Vagina (tissue), 2 donors: Measurements from ENCODE around the gene USP8. TPM values are rescaled to one million over a fixed set of nuclear protein-coding genes. Genes with fewer than 3 reads are reported as not detected.

Source experiments
- DNase-seq, 2 donors: peaks; one replicate each; pipeline ENCODE4 v3.0.0-alpha.2; 2017; ENCODE audit errors: extremely low spot score in 2 of 2
- H3K27ac ChIP-seq: fragments of 200-600 bp; sonication (generic); one replicate; pipeline ENCODE4 v1.5.1; 2019
- H3K27me3 ChIP-seq: fragments of 200-600 bp; sonication (generic); one replicate; pipeline ENCODE4 v1.5.1; 2019
- H3K36me3 ChIP-seq, 2 donors: fragments of 200-600 bp; sonication (generic); one replicate each; pipeline ENCODE4 v1.5.1; 2017 to 2019
- H3K4me1 ChIP-seq: fragments of 200-600 bp; sonication (generic); one replicate; pipeline ENCODE4 v1.5.1; 2019
- H3K4me3 ChIP-seq, 2 donors: fragments of 200-600 bp; sonication (generic); 1 replicate in 1 of 2; 2 replicates in 1 of 2; pipeline ENCODE4 v1.5.1; 2016 to 2019
- H3K9me3 ChIP-seq: fragments of 200-600 bp; sonication (generic); one replicate; pipeline ENCODE4 v1.5.1; 2019
- CTCF ChIP-seq, 3 experiments: fragments of 450-650 bp in 2 of 3; fragments of 200-600 bp in 1 of 3; sonication (generic) in 1 of 3; IDR thresholded peaks; one replicate each; pipeline ENCODE4 v1.5.1; 2017 to 2019; ENCODE audit warnings: antibody characterized with exemption in 3 of 3, mild to moderate bottlenecking in 2 of 3, moderate library complexity in 2 of 3
- POLR2A ChIP-seq, 2 donors: fragments of 450-650 bp; IDR thresholded peaks; one replicate each; pipeline ENCODE4 v1.6.1; 2017; ENCODE audit warnings: antibody characterized with exemption in 2 of 2, mild to moderate bottlenecking in 2 of 2, moderate library complexity in 2 of 2
- POLR2AphosphoS5 ChIP-seq, 2 donors: sonication (generic); formaldehyde crosslinking; IDR thresholded peaks; one replicate each; pipeline ENCODE4 v1.9.0; 2017; ENCODE audit warnings: antibody characterized with exemption in 2 of 2, mild to moderate bottlenecking in 2 of 2, low read depth in 1 of 2; ENCODE audit not compliant: insufficient read depth in 1 of 2
- intact Hi-C: fragments of 100-400 bp; cut with DNase I; formaldehyde crosslinking; loops from one replicate; pipeline ENCODE4 v1.15.1; 2023
- total RNA-seq: library from RNA; depleted of rRNA; stranded (reverse); fragments of >200 nt; gene quantifications from one replicate; pipeline ENCODE4 v1.2.3, GENCODE V29; 2016

The USP8 gene
- total RNA-seq, 1 donor from 2014 or later = 33.9 TPM

DNA sequence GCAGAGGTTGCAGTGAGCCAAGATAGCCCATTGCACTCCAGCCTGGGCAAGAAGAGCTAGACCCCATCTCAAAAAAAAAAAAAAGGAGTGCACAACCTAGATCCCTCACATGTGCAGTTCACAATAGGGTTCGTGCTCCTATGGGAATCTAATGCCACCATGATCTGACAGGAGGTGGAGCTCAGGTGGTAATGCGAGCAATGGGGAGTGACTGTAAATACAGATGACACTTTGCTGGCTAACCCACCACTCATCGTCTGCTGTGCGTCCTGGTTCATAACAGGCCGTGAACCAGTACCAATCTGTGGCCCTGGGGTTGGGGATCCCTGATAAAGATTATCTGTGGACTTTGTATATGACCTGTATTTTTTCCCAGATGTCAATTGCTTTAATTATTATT is 16.7 kb downstream of the USP8 start:
- Histone ChIP-seq H3K4me3 (no peak overlapping the region), H3K27ac (no peak overlapping the region), H3K9me3 (no peaks in the 10 kb centered on the region), H3K36me3 (peaks cover 0 to 39% of the 10 kb centered on the region in 2 donors), H3K4me1 (no peaks in the 10 kb centered on the region), H3K27me3 (no peaks in the 10 kb centered on the region)
- intact Hi-C loops = no loop called here
- TF ChIP-seq POLR2A (IDR thresholded peaks at IDR 0.05) (no peak), POLR2AphosphoS5 (IDR thresholded peaks at IDR 0.05; ENCODE audit: insufficient read depth in 1 of 2, low read depth in 1 of 2) (no peak), CTCF (IDR thresholded peaks at IDR 0.05) (no peak)
- DNase-seq = no peak

DNA sequence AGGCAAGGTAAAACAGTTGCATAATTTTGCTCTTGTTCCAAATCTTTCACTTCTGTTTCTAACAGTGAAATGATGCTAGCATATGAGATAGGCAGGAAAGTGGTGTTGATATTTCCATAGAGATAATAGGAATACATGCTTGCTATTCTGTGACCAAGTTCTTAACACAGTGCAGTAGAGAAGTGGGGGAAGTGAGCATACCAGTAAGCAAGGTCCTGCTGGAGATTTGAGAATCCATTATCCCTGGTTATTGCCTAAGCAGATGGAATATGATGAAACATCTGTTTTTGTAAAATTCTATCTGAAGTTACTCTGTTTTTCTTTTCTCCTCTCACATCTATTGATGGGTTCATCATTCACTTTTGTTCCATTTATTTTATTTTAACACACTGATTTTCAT is 28.7 kb downstream of the USP8 start:
- Histone ChIP-seq H3K4me3 (no peak overlapping the region), H3K27ac (no peak overlapping the region), H3K27me3 (no peaks in the 10 kb centered on the region), H3K36me3 (peaks cover 0 to 28% of the 10 kb centered on the region in 2 donors), H3K4me1 (no peaks in the 10 kb centered on the region), H3K9me3 (no peaks in the 10 kb centered on the region)
- TF ChIP-seq CTCF (IDR thresholded peaks at IDR 0.05) (no peak), POLR2A (IDR thresholded peaks at IDR 0.05) (no peak), POLR2AphosphoS5 (IDR thresholded peaks at IDR 0.05; ENCODE audit: insufficient read depth in 1 of 2, low read depth in 1 of 2) (no peak)
- intact Hi-C loops = no loop called here
- DNase-seq = no peak

GRCh38 chr15:50458348-50459112 is 34.3 kb downstream of the USP8 start:
- Histone ChIP-seq H3K27ac (no peak overlapping the region), H3K9me3 (no peaks in the 10 kb centered on the region), H3K4me1 (no peaks in the 10 kb centered on the region), H3K27me3 (no peaks in the 10 kb centered on the region), H3K4me3 (no peak overlapping the region), H3K36me3 (peaks cover 0 to 30% of the 10 kb centered on the region in 2 donors)
- DNase-seq = no peak
- TF ChIP-seq POLR2AphosphoS5 (IDR thresholded peaks at IDR 0.05; ENCODE audit: insufficient read depth in 1 of 2, low read depth in 1 of 2) (no peak), POLR2A (IDR thresholded peaks at IDR 0.05) (no peak), CTCF (IDR thresholded peaks at IDR 0.05) (no peak)
- intact Hi-C loops = no loop called here

DNA sequence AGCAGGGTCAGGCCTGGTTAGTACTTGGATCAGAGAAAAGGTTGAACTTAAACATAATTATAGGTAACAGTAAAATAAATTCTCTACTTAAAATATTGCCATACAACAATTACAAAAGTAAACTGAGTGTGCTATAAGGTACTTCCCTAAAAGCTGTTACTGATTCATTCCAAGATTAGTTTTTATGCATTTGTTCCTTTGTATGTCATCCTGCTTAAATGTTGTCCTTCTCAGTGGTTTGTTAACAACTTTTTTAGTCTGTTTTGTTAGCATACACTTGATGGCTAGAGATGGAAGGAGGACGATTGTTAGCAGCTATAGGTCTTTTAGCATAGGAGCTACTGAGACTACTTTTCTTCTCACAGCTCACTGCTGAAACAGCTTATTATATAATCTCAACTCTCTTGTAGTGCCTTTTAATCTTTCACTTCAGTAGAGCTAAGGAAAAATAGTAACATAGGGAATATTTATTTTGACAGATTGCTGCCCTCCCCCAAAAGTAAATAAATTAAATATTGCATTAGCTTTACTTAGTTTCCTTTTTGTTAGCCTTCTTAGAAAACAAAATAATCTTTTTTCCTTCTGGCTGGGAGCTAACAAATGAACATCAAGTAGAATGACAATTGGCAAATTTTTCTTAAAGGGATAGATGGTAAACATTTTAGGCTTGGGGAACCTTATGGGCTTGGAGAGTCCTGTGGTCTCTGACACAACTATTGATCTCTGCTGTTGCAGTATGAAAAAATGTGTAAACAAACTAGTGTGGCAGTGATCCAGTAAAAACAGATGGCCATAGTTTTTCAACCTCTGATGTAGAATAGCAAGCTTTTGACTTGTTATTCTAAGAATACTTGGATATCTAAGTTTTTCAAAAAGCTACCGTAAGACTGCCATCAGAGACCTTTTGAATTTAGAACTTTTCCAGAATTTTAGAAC is 39.5 kb downstream of the USP8 start:
- H3K27ac ChIP-seq = no peak overlapping the region
- peaks cover 0 to 24% of the 10 kb centered on the region in 2 donors for H3K36me3 ChIP-seq
- TF ChIP-seq POLR2AphosphoS5 (IDR thresholded peaks at IDR 0.05; ENCODE audit: insufficient read depth in 1 of 2, low read depth in 1 of 2) (no peak), POLR2A (IDR thresholded peaks at IDR 0.05) (no peak), CTCF (IDR thresholded peaks at IDR 0.05) (no peak)
- intact Hi-C loops = no loop called here
- no peaks in the 10 kb centered on the region for H3K4me1 ChIP-seq
- DNase-seq = no peak
- no peaks in the 10 kb centered on the region for H3K27me3 ChIP-seq
- H3K4me3 ChIP-seq = no peak overlapping the region
- H3K9me3 ChIP-seq = no peaks in the 10 kb centered on the region
